Calu3 (cell line): ENCODE results near the gene SMAD3. TPM values are rescaled to one million over a fixed set of nuclear protein-coding genes. Genes with fewer than 3 reads are reported as not detected.

ENCODE experiments used
- BruUV-seq: library from RNA; stranded (reverse); fragments of 400-500 nt; replicated peaks from 2 replicates; lab custom pipeline; 2021; lab: Mats Ljungman, UMichigan
- CTCF ChIA-PET: fragments of 300-600 bp; sonication (Branson Sonifier 250); formaldehyde crosslinking; loops from one replicate; lab custom pipeline; 2022; ENCODE audit warnings: antibody characterized with exemption; lab: Charles Lee
- DNase-seq: peaks from one replicate; pipeline ENCODE4 v3.0.0; 2022
- H3K27ac Mint-ChIP-seq: one replicate; pipeline ENCODE4 v1.8.0; 2022; ENCODE audit warnings: mixed read lengths; ENCODE audit not compliant: unreplicated experiment
- H3K27me3 Mint-ChIP-seq: one replicate; pipeline ENCODE4 v1.8.0; 2022; ENCODE audit warnings: mixed read lengths; ENCODE audit not compliant: unreplicated experiment
- H3K36me3 Mint-ChIP-seq: one replicate; pipeline ENCODE4 v1.8.0; 2022; ENCODE audit warnings: mild to moderate bottlenecking, moderate library complexity, mixed read lengths; ENCODE audit not compliant: insufficient read depth, unreplicated experiment
- H3K4me1 Mint-ChIP-seq: one replicate; pipeline ENCODE4 v1.8.0; 2022; ENCODE audit warnings: mild to moderate bottlenecking, low read depth, mixed read lengths; ENCODE audit not compliant: unreplicated experiment
- H3K4me3 Mint-ChIP-seq: one replicate; pipeline ENCODE4 v1.8.0; 2022; ENCODE audit warnings: mild to moderate bottlenecking, low read depth, moderate library complexity, mixed read lengths; ENCODE audit not compliant: unreplicated experiment
- H3K9me3 Mint-ChIP-seq: one replicate; pipeline ENCODE4 v1.8.0; 2022; ENCODE audit warnings: low read depth, mixed read lengths; ENCODE audit not compliant: unreplicated experiment
- intact Hi-C: fragments of 100-400 bp; cut with micrococcal nuclease; formaldehyde crosslinking; loops from one replicate; pipeline ENCODE4 v1.10.0; 2022; ENCODE audit not compliant: unreplicated experiment
- total RNA-seq: library from RNA; stranded (reverse); gene quantifications from 2 replicates; pipeline ENCODE4 v1.2.3, GENCODE V29; 2022
- TF ChIP-seq, protein P1 (sequence below): fragments of 200-600 bp; IDR thresholded peaks from one replicate; pipeline ENCODE4 v1.8.0; 2022; ENCODE audit warnings: antibody characterized with exemption; ENCODE audit not compliant: unreplicated experiment

Gene SMAD3
- total RNA-seq, 1 experiment from 2014 or later: 121 TPM

DNA sequence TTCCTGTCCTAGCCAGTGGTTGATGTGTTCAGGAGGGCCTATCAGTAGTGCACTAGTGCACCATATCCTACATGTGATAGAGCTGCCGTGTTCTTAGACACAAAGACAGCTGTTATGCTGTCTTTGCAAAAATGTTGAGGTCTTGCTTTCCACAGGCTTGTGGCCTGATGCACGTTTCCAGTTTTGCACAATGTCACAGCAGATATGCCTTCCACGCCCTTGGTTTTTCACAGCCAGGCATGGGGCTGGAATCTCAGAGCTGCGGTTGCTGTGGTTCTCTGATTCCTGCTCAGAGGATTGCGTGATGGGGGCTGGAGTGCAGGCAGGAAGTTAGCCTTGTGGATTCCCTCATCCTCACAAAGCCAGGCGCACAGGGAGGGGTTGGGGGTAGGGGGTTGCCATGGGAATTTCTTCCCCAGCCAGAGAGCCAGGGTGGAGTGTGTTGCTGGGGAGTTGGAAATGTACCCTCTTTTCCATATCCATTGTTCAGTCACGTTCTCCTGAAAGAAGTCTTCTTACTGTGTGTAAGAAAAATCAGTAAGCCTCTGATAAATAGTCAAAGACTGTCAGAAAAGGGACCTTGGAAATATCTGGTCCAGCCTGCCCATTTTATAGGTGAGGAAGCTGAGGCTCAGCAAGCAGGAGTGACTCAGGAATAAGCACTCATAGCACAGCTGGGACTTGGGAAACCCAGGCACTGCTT lies 79.4 kb downstream of the SMAD3 start:
- DNase-seq: no peak
- Mint-ChIP-seq H3K4me1 (peaks cover 96% of the 10 kb centered on the region), H3K4me3 (no peak overlapping the region), H3K27me3 (no peaks in the 10 kb centered on the region), H3K27ac (peak overlapping the region; percentile 74), H3K36me3 (peaks cover 77% of the 10 kb centered on the region), H3K9me3 (no peaks in the 10 kb centered on the region)
- intact Hi-C loops: no loop called here
- BruUV-seq: no TSS peak
- TF ChIP-seq, protein P1, sequence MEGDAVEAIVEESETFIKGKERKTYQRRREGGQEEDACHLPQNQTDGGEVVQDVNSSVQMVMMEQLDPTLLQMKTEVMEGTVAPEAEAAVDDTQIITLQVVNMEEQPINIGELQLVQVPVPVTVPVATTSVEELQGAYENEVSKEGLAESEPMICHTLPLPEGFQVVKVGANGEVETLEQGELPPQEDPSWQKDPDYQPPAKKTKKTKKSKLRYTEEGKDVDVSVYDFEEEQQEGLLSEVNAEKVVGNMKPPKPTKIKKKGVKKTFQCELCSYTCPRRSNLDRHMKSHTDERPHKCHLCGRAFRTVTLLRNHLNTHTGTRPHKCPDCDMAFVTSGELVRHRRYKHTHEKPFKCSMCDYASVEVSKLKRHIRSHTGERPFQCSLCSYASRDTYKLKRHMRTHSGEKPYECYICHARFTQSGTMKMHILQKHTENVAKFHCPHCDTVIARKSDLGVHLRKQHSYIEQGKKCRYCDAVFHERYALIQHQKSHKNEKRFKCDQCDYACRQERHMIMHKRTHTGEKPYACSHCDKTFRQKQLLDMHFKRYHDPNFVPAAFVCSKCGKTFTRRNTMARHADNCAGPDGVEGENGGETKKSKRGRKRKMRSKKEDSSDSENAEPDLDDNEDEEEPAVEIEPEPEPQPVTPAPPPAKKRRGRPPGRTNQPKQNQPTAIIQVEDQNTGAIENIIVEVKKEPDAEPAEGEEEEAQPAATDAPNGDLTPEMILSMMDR: no peak
- CTCF ChIA-PET: interaction anchor here (2.3 kb wide), 1 partner anchor 10 kb away, joined by 7 read pairs; no protein-coding TSS in a partner anchor

- Mint-ChIP-seq H3K27ac (peak overlapping the region; percentile 74), H3K4me1 (peaks cover 91% of the 10 kb centered on the region), H3K9me3 (no peaks in the 10 kb centered on the region), H3K27me3 (no peaks in the 10 kb centered on the region), H3K36me3 (peaks cover 78% of the 10 kb centered on the region), H3K4me3 (no peak overlapping the region)
- TF ChIP-seq, protein P1: no peak
- intact Hi-C loops: no loop called here
- BruUV-seq: no TSS peak
- CTCF ChIA-PET: interaction anchor here (2.3 kb wide), 1 partner anchor 11 kb away, joined by 7 read pairs; no protein-coding TSS in a partner anchor
- no peak for DNase-seq
Measured at GRCh38 chr15:67145312-67145610, 79.9 kb downstream of the SMAD3 start.

DNA sequence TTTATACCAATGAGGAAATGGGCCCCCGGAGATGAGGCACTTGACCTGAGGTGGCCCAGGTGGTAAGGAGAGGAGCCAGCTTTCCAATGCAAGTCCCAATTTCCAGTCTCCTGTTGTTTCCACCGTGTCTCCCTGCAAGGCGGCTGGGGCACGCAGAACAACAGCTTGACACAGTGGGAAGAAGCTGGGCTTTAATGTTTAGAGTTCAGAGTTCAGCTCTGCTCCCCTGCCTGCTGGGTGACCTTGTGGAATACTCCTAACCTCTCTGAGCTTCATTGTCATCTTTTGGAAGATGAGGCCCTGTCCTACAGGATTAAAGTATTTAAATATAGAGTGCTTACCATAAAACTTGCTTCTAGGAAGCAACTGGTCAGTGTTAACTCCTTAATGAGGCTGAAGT lies 80.3 kb downstream of the SMAD3 start:
- DNase-seq: no peak
- H3K4me1 Mint-ChIP-seq: peaks cover 86% of the 10 kb centered on the region
- H3K4me3 Mint-ChIP-seq: no peak overlapping the region
- CTCF ChIA-PET: interaction anchor here (2.3 kb wide), 1 partner anchor 11 kb away, joined by 7 read pairs; no protein-coding TSS in a partner anchor
- intact Hi-C loops: no loop called here
- H3K27me3 Mint-ChIP-seq: no peaks in the 10 kb centered on the region
- no TSS peak for BruUV-seq
- TF ChIP-seq, protein P1: no peak
- H3K36me3 Mint-ChIP-seq: peaks cover 83% of the 10 kb centered on the region
- no peaks in the 10 kb centered on the region for H3K9me3 Mint-ChIP-seq
- H3K27ac Mint-ChIP-seq: peak overlapping the region; percentile 74

GRCh38 chr15:67146234-67146633 lies 80.8 kb downstream of the SMAD3 start:
- Mint-ChIP-seq H3K9me3 (no peaks in the 10 kb centered on the region), H3K36me3 (peaks cover 84% of the 10 kb centered on the region), H3K27ac (peak overlapping the region; percentile 97), H3K27me3 (no peaks in the 10 kb centered on the region), H3K4me1 (peaks cover 81% of the 10 kb centered on the region), H3K4me3 (peak overlapping the region; percentile 56)
- intact Hi-C loops: no loop called here
- TF ChIP-seq, protein P1: no peak
- no TSS peak for BruUV-seq
- DNase-seq: peak; percentile 42
- CTCF ChIA-PET: interaction anchor here (1.1 to 2.3 kb wide), 2 partner anchors 12 to 75 kb away, joined by 3 to 7 read pairs; no protein-coding TSS in a partner anchor
